Measurements from ENCODE around the gene NCLN.

NCLN gene

GRCh38 chr19:3159565-3159964 lies 26.2 kb upstream of the NCLN start:
- no peak overlapping the region for H3K27ac ChIP-seq
- no peak for TF ChIP-seq ZFX (IDR thresholded peaks at IDR 0.05)
- TF ChIP-seq CTCF (conservative IDR thresholded peaks at IDR 0.05): no peak

- no peak overlapping the region for H3K27ac ChIP-seq
- TF ChIP-seq CTCF (conservative IDR thresholded peaks at IDR 0.05) (no peak), ZFX (IDR thresholded peaks at IDR 0.05) (no peak)
These were observed 25.5 kb upstream of the NCLN start for GRCh38 chr19:3160219-3160618.

GRCh38 chr19:3161453-3161852 lies 24.3 kb upstream of the NCLN start:
- no peak overlapping the region for H3K27ac ChIP-seq
- TF ChIP-seq ZFX (IDR thresholded peaks at IDR 0.05) (no peak), CTCF (conservative IDR thresholded peaks at IDR 0.05) (no peak)

- TF ChIP-seq ZFX (IDR thresholded peaks at IDR 0.05) (no peak), CTCF (conservative IDR thresholded peaks at IDR 0.05) (no peak)
- H3K27ac ChIP-seq: no peak overlapping the region
These were observed 23.1 kb upstream of the NCLN start for GRCh38 chr19:3162418-3163229.

GRCh38 chr19:3163230-3163886 lies 22.4 kb upstream of the NCLN start:
- TF ChIP-seq CTCF (conservative IDR thresholded peaks at IDR 0.05) (peak; percentile 97), ZFX (IDR thresholded peaks at IDR 0.05) (no peak)
- H3K27ac ChIP-seq: no peak overlapping the region

GRCh38 chr19:3163943-3164342 lies 21.8 kb upstream of the NCLN start:
- TF ChIP-seq ZFX (IDR thresholded peaks at IDR 0.05) (no peak), CTCF (conservative IDR thresholded peaks at IDR 0.05) (no peak)
- no peak overlapping the region for H3K27ac ChIP-seq

- H3K27ac ChIP-seq: no peak overlapping the region
- TF ChIP-seq CTCF (conservative IDR thresholded peaks at IDR 0.05) (no peak), ZFX (IDR thresholded peaks at IDR 0.05) (no peak)
These were observed 18.0 kb upstream of the NCLN start for GRCh38 chr19:3167533-3168272.

Data from C4-2B (cell line).